Brain pericyte (primary cell): ENCODE results near the gene NANOS3.

ENCODE experiments used
- DNase-seq: peaks from one replicate; pipeline ENCODE4 v3.0.0-alpha.2; 2012; ENCODE audit warnings: low read depth, low spot score

Gene NANOS3

GRCh38 chr19:13876834-13877233, at the start of gene NANOS3:
Gene NANOS3 (plus strand): TSS chr19:13877134. CDS start chr19:13877249, 115 bp downstream.
- no peak for DNase-seq

GRCh38 chr19:13827656-13828055, 49.3 kb upstream of the NANOS3 start:
- no peak for DNase-seq

- no peak for DNase-seq
Observed at GRCh38 chr19:13830114-13830740, 46.7 kb upstream of the NANOS3 start.

GRCh38 chr19:13830741-13831536, 46.0 kb upstream of the NANOS3 start:
- no peak for DNase-seq

DNA sequence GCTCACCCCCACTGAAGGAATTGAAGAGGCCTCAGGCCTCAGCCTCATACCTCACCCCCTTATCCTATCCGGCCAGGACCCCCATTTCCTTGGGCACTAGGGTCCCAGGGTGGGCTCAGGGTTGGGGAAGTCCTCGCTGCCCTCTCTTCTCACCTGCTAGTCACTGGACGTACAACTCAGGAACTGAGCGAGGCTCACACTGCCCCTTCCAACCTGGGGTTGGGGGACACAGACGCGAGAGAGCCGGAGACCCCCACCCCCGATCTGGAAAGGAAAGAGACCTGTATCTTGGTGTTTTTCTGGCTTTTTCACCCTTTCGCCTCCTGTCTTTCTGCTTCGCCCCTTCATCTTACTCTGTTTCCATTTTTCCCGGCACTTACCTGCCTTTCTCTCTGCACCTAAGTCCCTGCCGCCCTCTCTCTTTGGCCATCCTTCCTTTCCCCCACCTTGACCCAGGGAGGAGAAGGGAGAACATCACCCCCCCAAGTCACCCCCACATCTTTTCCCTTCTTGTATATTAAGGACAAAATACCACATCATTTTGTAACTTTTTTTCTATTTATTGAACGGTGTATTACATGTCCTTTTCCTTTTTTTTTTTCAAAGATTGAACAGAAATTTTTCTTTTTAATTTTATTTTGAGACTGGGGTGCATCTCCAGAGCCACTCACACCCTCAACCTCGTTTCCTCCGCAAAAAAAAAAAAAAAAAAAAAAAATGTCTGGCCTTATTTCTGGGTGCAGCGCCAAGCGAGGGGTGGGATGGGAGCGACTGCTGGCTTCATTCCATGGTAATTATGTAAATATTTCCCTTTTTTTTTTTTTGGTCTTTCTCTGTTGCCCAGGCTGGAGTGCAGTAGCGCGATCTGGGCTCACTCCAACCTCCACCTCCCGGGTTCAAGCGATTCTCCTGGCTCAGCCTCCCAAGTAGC, 45.1 kb upstream of the NANOS3 start:
- no peak for DNase-seq

GRCh38 chr19:13833330-13834243, 43.3 kb upstream of the NANOS3 start:
- no peak for DNase-seq

- no peak for DNase-seq
Observed at GRCh38 chr19:13834244-13835069, 42.5 kb upstream of the NANOS3 start.

DNA sequence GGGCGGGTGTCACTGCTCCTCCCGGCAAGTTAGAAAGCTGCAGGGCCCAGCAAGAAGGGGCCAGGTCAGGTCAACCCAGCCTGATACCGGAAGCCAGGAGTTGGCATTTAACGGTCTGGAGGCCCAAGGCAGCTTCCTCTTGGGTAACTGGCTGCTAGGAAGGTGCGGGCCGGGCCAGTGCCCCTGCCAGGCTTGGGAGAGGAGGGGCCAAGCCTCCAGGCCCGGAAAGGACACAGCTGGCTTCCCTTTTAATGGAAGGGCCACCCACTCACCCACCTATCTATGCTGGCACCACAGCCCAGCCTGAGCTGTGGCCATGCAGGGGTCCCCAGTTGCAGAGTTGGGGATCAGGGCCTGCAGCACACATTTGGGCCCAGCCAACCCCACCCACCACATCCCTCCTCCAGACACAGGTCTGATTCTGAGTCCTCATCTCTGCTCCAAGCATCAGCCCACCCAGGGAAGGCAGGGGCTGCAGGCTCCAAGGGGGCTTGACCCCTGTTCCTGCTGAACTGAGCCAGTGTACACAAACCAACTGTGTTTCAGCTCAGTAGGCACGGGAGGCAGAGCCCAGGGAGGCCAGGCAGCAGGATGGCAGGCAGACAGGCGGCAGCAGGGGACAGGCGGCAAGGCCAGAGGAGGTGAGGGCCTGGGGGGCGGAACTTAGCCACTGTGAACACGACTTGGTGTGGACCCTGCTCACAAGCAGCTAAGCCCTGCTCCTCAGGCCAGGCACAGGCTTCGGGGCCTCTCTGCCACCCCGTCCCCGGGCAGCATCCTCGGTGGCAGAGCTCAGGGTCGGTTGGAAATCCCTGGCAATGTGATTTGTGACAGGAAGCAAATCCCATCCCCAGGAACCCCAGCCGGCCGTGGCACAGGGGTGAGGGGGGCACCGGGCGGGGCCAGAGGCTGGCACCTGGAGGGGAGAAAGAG, 40.9 kb upstream of the NANOS3 start:
- DNase-seq: no peak

DNA sequence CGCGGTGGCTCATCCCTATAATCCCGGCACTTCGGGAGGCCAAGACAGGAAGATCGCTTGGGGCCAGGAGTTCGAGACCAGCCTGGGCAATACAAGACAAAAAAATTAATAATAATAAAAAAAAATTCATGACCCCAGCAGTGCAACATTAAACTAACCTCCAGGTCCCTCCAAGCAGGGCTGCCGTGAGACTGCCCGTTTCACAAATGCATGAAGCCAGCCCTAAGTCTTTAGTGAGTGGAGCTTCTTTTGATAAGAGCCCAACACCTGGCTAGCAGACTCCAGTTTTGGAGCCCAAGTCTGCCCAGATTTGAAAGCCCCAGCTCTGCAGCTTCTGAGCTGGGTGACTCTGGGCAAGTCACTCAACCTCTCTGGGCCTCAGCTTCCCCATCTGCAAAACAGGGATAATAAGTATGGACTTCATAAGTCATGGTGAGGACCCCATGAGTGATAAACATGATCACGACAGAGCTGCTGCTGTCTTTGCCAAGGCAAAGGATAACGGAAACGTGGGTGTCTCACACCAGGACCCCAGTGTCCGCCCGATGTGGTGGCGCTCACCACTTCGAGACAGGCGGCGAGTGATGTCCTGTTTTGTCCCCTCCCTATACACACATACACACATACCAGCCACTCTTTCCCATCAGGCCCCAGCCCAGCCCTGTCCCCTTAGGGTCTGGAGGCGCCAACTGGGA, 38.4 kb upstream of the NANOS3 start:
- DNase-seq: no peak

DNA sequence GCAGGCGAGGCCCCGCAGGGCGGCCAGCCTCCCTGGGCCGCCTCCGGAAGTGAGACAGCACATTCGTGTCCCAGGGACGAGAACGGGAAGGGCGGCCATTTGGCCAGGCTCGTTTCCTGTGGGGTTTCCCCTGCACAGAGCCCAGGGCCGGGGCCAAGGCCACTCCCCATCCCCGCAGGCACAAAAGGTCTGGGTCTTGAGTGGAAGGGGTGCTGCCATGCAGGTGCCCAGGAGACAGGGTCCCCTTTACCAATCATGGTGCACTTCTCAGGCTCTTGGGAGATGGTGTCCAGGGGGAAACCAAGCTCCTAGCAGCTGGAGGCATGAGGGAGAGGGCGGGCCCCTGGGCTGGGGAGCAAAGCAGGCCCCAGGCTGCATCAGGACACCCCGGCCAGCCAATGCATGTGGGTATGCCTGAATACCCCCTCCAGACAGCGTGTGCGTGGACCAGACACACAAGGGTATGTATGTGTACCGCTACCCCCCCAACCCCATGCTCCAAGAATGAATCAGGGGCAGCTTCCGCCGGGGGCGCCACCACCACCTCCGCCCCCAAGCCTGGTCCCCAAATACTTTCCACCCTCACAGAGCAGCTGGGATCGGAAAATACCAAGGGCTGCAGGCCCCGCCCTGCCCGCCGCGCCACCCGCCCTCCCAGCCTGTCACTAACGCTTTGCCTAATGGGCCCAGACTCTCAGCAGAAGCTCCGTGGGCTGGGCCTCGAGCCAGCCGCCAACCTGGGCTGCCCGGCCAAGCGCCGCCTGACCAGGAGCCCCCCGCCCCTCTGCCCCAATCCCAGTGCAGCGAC, 37.6 kb upstream of the NANOS3 start:
- no peak for DNase-seq

DNA sequence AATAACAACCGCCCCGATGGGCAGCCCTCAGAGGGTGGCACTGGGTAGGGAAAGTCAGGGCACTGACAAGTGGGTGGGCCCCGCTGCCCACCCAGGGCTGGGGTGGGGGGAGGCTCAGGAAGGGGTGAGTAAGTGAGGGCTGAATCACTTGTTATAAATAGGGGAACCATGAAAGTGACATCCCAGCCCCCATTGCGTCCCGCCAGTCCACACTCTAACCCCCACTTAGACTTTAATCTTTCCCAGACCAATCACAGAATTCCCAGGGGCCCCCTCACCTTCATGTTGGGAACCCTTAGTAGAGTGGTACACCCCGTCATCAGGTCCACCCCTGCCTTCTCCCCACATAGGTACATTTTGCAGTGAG, 37.0 kb upstream of the NANOS3 start:
- DNase-seq: no peak

GRCh38 chr19:13840305-13841085, 36.4 kb upstream of the NANOS3 start:
- DNase-seq: no peak

GRCh38 chr19:13841086-13841961, 35.6 kb upstream of the NANOS3 start:
- no peak for DNase-seq

DNA sequence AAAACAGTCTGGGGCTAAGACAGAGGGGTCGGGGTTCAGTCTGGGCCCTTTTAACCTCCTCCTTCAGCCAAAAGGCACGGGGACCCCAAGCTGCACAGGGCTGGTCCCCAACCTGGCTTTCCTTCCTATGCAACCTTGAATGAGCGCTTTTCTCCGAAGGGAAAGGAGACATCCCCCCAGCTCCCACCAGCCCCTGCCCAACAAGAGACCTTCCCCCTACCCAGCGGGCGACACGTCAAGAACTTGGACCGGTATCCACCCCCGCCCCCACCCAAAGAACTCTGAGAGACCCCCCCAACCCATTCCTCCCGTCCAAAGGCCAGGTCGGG, 35.0 kb upstream of the NANOS3 start:
- no peak for DNase-seq

DNA sequence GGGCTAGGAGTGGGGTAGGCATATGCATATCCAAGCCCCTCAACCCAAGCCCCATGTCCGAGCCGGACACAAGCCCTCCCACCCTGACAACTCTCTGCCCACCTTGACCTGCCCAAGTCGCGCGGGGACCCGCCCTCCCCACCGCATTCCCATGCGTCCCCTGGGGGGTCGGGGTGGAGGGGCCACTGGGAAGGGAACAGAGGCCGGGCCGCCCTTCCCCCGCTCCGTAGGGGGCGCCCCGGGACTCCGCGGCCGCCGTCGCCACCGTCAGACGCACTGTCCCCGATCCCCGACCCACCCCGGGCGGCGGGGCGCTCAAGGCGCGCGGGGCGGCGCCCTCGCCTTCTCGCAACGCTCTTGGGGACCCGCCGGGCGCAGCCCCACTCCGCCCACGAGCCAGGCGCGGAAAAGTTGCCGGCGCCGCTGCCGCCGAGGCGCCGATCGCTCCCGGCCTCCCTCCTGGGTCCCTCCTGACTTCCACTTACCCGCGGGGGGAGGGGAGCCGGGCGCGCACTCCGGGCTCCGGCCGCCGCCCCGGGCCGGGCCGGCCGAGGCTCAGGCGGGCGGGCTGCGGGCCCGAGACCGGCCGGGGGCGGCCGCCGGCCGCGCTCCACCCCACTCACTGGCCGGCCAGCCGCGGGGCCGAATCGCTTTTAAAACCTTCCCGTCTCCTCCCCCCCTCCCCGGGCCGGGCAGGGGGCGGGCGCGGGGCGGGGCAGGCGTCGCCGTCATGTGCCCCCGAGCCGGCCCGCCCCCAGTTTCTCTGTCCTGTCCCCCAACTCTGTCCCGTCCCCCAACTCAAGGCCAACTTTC, 34.4 kb upstream of the NANOS3 start:
- DNase-seq: no peak
